ENCODE data around the gene CD83. TPM values are rescaled to one million over a fixed set of nuclear protein-coding genes. Genes with fewer than 3 reads are reported as not detected.

Gene CD83
- total RNA-seq, 1 donor from 2014 or later = 1.8 TPM

- H3K36me3 ChIP-seq = peaks cover 4% of the 10 kb centered on the region
- peaks cover 16% of the 10 kb centered on the region for H3K4me1 ChIP-seq
- DNase-seq = no peak
- no peak overlapping the region for H3K4me3 ChIP-seq
- no peak overlapping the region for H3K27ac ChIP-seq (replicated peaks)
- intact Hi-C loops (cut with micrococcal nuclease) = loop anchor here (10.0 kb wide), 1 partner anchor 1494 kb away; no protein-coding TSS in a partner anchor
- H3K27me3 ChIP-seq (ENCODE audit: low read depth) = no peaks in the 10 kb centered on the region
- H3K9me3 ChIP-seq (replicated peaks) = no peaks in the 10 kb centered on the region
- TF ChIP-seq CTCF (IDR thresholded peaks at IDR 0.05; ENCODE audit: borderline replicate concordance) = no peak
These were observed 13.0 kb downstream of the CD83 start for GRCh38 chr6:14130435-14131075.

- Histone ChIP-seq H3K27me3 (ENCODE audit: low read depth) (no peaks in the 10 kb centered on the region), H3K36me3 (peaks cover 7% of the 10 kb centered on the region), H3K9me3 (replicated peaks) (no peaks in the 10 kb centered on the region), H3K4me3 (no peak overlapping the region), H3K4me1 (peaks cover 16% of the 10 kb centered on the region), H3K27ac (replicated peaks) (no peak overlapping the region)
- no peak for TF ChIP-seq CTCF (IDR thresholded peaks at IDR 0.05; ENCODE audit: borderline replicate concordance)
- intact Hi-C loops (cut with micrococcal nuclease) = loop anchor here (10.0 kb wide), 1 partner anchor 1493 kb away; no protein-coding TSS in a partner anchor
- no peak for DNase-seq
These were observed 14.0 kb downstream of the CD83 start for GRCh38 chr6:14131579-14131978.

- no peak for DNase-seq
- H3K27me3 ChIP-seq (ENCODE audit: low read depth) = no peaks in the 10 kb centered on the region
- peaks cover 16% of the 10 kb centered on the region for H3K4me1 ChIP-seq
- intact Hi-C loops (cut with micrococcal nuclease) = loop anchor here (10.0 kb wide), 1 partner anchor 1492 kb away; no protein-coding TSS in a partner anchor
- H3K9me3 ChIP-seq (replicated peaks) = no peaks in the 10 kb centered on the region
- no peak overlapping the region for H3K4me3 ChIP-seq
- no peak for TF ChIP-seq CTCF (IDR thresholded peaks at IDR 0.05; ENCODE audit: borderline replicate concordance)
- H3K36me3 ChIP-seq = peaks cover 7% of the 10 kb centered on the region
- no peak overlapping the region for H3K27ac ChIP-seq (replicated peaks)
These were observed 14.8 kb downstream of the CD83 start for GRCh38 chr6:14132244-14132920.

GRCh38 chr6:14132921-14133275 is 15.3 kb downstream of the CD83 start:
- peaks cover 7% of the 10 kb centered on the region for H3K36me3 ChIP-seq
- no peaks in the 10 kb centered on the region for H3K27me3 ChIP-seq (ENCODE audit: low read depth)
- no peak for DNase-seq
- peaks cover 13% of the 10 kb centered on the region for H3K4me1 ChIP-seq
- H3K9me3 ChIP-seq (replicated peaks) = no peaks in the 10 kb centered on the region
- H3K27ac ChIP-seq (replicated peaks) = no peak overlapping the region
- TF ChIP-seq CTCF (IDR thresholded peaks at IDR 0.05; ENCODE audit: borderline replicate concordance) = no peak
- H3K4me3 ChIP-seq = no peak overlapping the region
- intact Hi-C loops (cut with micrococcal nuclease) = loop anchor here (10.0 kb wide), 1 partner anchor 1492 kb away; no protein-coding TSS in a partner anchor

GRCh38 chr6:14134211-14134910 is 16.8 kb downstream of the CD83 start:
- no peak for DNase-seq
- peaks cover 6% of the 10 kb centered on the region for H3K4me1 ChIP-seq
- H3K9me3 ChIP-seq (replicated peaks) = no peaks in the 10 kb centered on the region
- no peaks in the 10 kb centered on the region for H3K27me3 ChIP-seq (ENCODE audit: low read depth)
- peaks cover 7% of the 10 kb centered on the region for H3K36me3 ChIP-seq
- no peak for TF ChIP-seq CTCF (IDR thresholded peaks at IDR 0.05; ENCODE audit: borderline replicate concordance)
- no peak overlapping the region for H3K4me3 ChIP-seq
- intact Hi-C loops (cut with micrococcal nuclease) = loop anchor here (10.0 kb wide), 1 partner anchor 1490 kb away; no protein-coding TSS in a partner anchor
- H3K27ac ChIP-seq (replicated peaks) = no peak overlapping the region
